Adipocyte (in vitro differentiated cells): ENCODE data around the gene MORC4.

ENCODE experiments used
- DNase-seq: peaks from one replicate; pipeline ENCODE4 v3.0.0-alpha.2; 2015; ENCODE audit warnings: low read depth
- H3K27me3 ChIP-seq: replicated peaks from 2 replicates; pipeline ENCODE4 v1.7.0; 2013; ENCODE audit warnings: mild to moderate bottlenecking, low read length, moderate library complexity; ENCODE audit not compliant: control insufficient read depth, insufficient read depth
- H3K36me3 ChIP-seq: 2 replicates; pipeline ENCODE4 v1.7.0; 2013; ENCODE audit warnings: low read length, mild to moderate bottlenecking, moderate library complexity; ENCODE audit not compliant: control insufficient read depth, insufficient read depth, severe bottlenecking
- H3K4me1 ChIP-seq: 2 replicates; pipeline ENCODE4 v1.7.0; 2013; ENCODE audit warnings: mild to moderate bottlenecking, low read length, moderate library complexity; ENCODE audit not compliant: control insufficient read depth, insufficient read depth
- H3K4me3 ChIP-seq: 2 replicates; pipeline ENCODE4 v1.7.0; 2013; ENCODE audit warnings: mild to moderate bottlenecking, low read length, moderate library complexity
- H3K9ac ChIP-seq: 2 replicates; pipeline ENCODE4 v1.7.0; 2013; ENCODE audit warnings: mild to moderate bottlenecking, low read length, moderate library complexity
- H3K9me3 ChIP-seq: 2 replicates; pipeline ENCODE4 v1.7.0; 2013; ENCODE audit warnings: mild to moderate bottlenecking, low read length, moderate library complexity; ENCODE audit not compliant: control insufficient read depth

Gene MORC4

GRCh38 chrX:106894392-106894909 is 105.6 kb downstream of the MORC4 start:
- Histone ChIP-seq H3K27me3 (peaks cover 14% of the 10 kb centered on the region), H3K4me1 (peaks cover 22% of the 10 kb centered on the region), H3K36me3 (no peaks in the 10 kb centered on the region), H3K9ac (no peak overlapping the region), H3K4me3 (no peak overlapping the region), H3K9me3 (no peaks in the 10 kb centered on the region)
- DNase-seq, result peak; percentile 84

- Histone ChIP-seq H3K4me3 (no peak overlapping the region), H3K27me3 (peaks cover 23% of the 10 kb centered on the region), H3K4me1 (peaks cover 11% of the 10 kb centered on the region), H3K9ac (no peak overlapping the region), H3K9me3 (peaks cover 8% of the 10 kb centered on the region), H3K36me3 (no peaks in the 10 kb centered on the region)
- DNase-seq, result no peak
Measured at GRCh38 chrX:106891762-106892460, 108.1 kb downstream of the MORC4 start.
